Esophagus muscularis mucosa (tissue), 4 donors: ENCODE results near the gene ASPN. TPM values are rescaled to one million over a fixed set of nuclear protein-coding genes. Genes with fewer than 3 reads are reported as not detected.

Source experiments
- DNase-seq: peaks from one replicate; pipeline ENCODE4 v3.0.0-alpha.2; 2017; ENCODE audit errors: extremely low spot score
- H3K27ac ChIP-seq, 4 donors: fragments of 200-600 bp; sonication (generic); replicated peaks in 1 of 4; 1 replicate in 3 of 4; 2 replicates in 1 of 4; pipeline ENCODE4 v1.5.1; 2016 to 2019; ENCODE audit warnings: mild to moderate bottlenecking in 1 of 4
- H3K27me3 ChIP-seq, 4 donors: fragments of 200-600 bp; sonication (generic); one replicate each; pipeline versions ENCODE4 v1.5.1 to v1.6.0; 2016 to 2019
- H3K36me3 ChIP-seq, 4 donors: fragments of 200-600 bp; sonication (generic); one replicate each; pipeline ENCODE4 v1.5.1; 2016 to 2019
- H3K4me1 ChIP-seq, 4 donors: fragments of 200-600 bp; sonication (generic); one replicate each; pipeline ENCODE4 v1.5.1; 2016 to 2019
- H3K4me3 ChIP-seq, 4 donors: fragments of 200-600 bp; sonication (generic); 1 replicate in 2 of 4; 2 replicates in 2 of 4; pipeline ENCODE4 v1.5.1; 2016 to 2019; ENCODE audit warnings: mild to moderate bottlenecking in 4 of 4, moderate library complexity in 1 of 4
- H3K9me3 ChIP-seq, 4 donors: fragments of 200-600 bp; sonication (generic); 1 replicate in 3 of 4; 2 replicates in 1 of 4; pipeline ENCODE4 v1.5.1; 2016 to 2019
- EP300 ChIP-seq: sonication (generic); formaldehyde crosslinking; IDR thresholded peaks from one replicate; pipeline ENCODE4 v1.6.1; 2017; ENCODE audit warnings: antibody characterized with exemption
- POLR2A ChIP-seq: fragments of 450-650 bp; IDR thresholded peaks from one replicate; pipeline ENCODE4 v1.6.1; 2017; ENCODE audit warnings: antibody characterized with exemption, moderate library complexity, mild to moderate bottlenecking, low read depth
- POLR2AphosphoS5 ChIP-seq, 2 donors: sonication (generic); formaldehyde crosslinking; IDR thresholded peaks; one replicate each; pipeline ENCODE4 v1.6.1; 2017; ENCODE audit warnings: antibody characterized with exemption in 2 of 2
- WGBS: methylation state at CpG from one replicate; pipeline ENCODE4 v1.1.5; 2018; 5-methylcytosine and 5-hydroxymethylcytosine counted together
- intact Hi-C: fragments of 100-400 bp; cut with DNase I; formaldehyde crosslinking; loops from one replicate; pipeline ENCODE4 v1.15.1; 2023
- total RNA-seq, 4 donors: library from RNA; depleted of rRNA; stranded (reverse); fragments of >200 nt; gene quantifications; one replicate each; pipeline versions ENCODE4 v1.1.0 to v1.2.1, GENCODE V29; 2016
- TF ChIP-seq, protein P1 (sequence below), 3 experiments: fragments of 200-600 bp in 2 of 3; fragments of 450-650 bp in 1 of 3; sonication (generic) in 2 of 3; IDR thresholded peaks; one replicate each; pipeline ENCODE4 v1.5.1; 2017 to 2019; ENCODE audit warnings: antibody characterized with exemption in 3 of 3, mild to moderate bottlenecking in 2 of 3, moderate library complexity in 1 of 3

ASPN gene
- total RNA-seq, 4 donors from 2014 or later = 9.1 to 21.6 (median 14.5) TPM

- Histone ChIP-seq H3K36me3 (no peaks in the 10 kb centered on the region), H3K4me3 (no peak overlapping the region), H3K9me3 (no peaks in the 10 kb centered on the region), H3K4me1 (peaks cover 0 to 8% (median 0%) of the 10 kb centered on the region in 4 donors), H3K27ac (peak overlapping the region in 1 of 4 donors; percentile 8), H3K27me3 (no peaks in the 10 kb centered on the region)
- DNase-seq = no peak
- TF ChIP-seq, protein P1, sequence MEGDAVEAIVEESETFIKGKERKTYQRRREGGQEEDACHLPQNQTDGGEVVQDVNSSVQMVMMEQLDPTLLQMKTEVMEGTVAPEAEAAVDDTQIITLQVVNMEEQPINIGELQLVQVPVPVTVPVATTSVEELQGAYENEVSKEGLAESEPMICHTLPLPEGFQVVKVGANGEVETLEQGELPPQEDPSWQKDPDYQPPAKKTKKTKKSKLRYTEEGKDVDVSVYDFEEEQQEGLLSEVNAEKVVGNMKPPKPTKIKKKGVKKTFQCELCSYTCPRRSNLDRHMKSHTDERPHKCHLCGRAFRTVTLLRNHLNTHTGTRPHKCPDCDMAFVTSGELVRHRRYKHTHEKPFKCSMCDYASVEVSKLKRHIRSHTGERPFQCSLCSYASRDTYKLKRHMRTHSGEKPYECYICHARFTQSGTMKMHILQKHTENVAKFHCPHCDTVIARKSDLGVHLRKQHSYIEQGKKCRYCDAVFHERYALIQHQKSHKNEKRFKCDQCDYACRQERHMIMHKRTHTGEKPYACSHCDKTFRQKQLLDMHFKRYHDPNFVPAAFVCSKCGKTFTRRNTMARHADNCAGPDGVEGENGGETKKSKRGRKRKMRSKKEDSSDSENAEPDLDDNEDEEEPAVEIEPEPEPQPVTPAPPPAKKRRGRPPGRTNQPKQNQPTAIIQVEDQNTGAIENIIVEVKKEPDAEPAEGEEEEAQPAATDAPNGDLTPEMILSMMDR (IDR thresholded peaks at IDR 0.05) = no peak
- no peak for TF ChIP-seq EP300
- TF ChIP-seq POLR2A = no peak
- TF ChIP-seq POLR2AphosphoS5 (IDR thresholded peaks at IDR 0.05) = no peak
- 80% methylated on average over 5 of the region's 5 CpGs for WGBS
- intact Hi-C loops = no loop called here
These were observed 49.2 kb downstream of the ASPN start for GRCh38 chr9:92432972-92433548.

DNA sequence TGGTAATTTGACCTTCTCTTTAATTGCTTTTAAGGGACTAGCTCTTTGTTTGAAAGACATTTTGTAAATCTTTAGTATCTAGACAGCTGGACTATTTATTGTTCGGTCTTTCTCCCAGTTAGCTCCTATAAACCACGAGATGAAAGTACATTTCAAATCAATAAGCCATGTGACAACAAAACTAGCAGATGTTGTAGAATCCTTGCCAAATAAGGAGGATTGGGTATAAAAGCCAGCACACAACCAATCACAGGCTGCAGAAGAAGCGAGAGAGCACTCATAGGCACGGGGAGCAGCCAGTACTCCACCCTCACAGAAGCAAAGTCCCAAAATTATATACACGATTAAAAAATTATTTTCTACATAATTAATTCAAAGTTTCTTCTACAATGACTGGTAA, 50.0 kb downstream of the ASPN start:
- no peaks in the 10 kb centered on the region for H3K9me3 ChIP-seq
- no peak overlapping the region for H3K4me3 ChIP-seq
- DNase-seq = no peak
- H3K4me1 ChIP-seq = peaks cover 0 to 8% (median 3%) of the 10 kb centered on the region in 4 donors
- no peak overlapping the region for H3K27ac ChIP-seq
- TF ChIP-seq POLR2A (no peak), EP300 (no peak), POLR2AphosphoS5 (IDR thresholded peaks at IDR 0.05) (no peak)
- TF ChIP-seq, protein P1 (IDR thresholded peaks at IDR 0.05) = no peak
- H3K27me3 ChIP-seq = no peaks in the 10 kb centered on the region
- no peaks in the 10 kb centered on the region for H3K36me3 ChIP-seq
- intact Hi-C loops = no loop called here
- 74% methylated on average over 5 of the region's 5 CpGs for WGBS

DNA sequence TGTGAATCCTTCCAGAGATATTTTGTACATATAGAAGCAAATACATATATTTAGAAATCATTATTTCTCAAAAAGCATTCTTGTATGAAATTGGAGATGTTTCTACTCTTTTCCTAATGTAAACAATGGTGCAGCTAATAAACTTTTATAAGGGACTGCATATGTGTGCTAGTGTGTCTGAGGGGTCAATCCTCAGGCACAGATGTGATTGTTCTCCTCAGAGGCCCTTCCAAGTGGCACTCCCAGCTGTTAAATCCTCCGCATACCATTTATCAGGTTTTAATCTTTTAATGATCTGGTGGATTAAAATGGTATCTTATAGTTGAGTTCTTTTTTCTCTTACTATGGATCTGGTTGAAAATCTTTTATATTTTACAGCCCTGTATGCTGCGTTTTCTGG, 52.5 kb downstream of the ASPN start:
- 97% methylated on average over 2 of the region's 2 CpGs for WGBS
- intact Hi-C loops = no loop called here
- no peak overlapping the region for H3K4me3 ChIP-seq
- TF ChIP-seq POLR2A (no peak), EP300 (no peak), POLR2AphosphoS5 (IDR thresholded peaks at IDR 0.05) (no peak)
- TF ChIP-seq, protein P1 (IDR thresholded peaks at IDR 0.05) = no peak
- DNase-seq = no peak
- H3K27me3 ChIP-seq = no peaks in the 10 kb centered on the region
- H3K27ac ChIP-seq = no peak overlapping the region
- no peaks in the 10 kb centered on the region for H3K9me3 ChIP-seq
- peaks cover 0 to 30% (median 26%) of the 10 kb centered on the region in 4 donors for H3K4me1 ChIP-seq
- H3K36me3 ChIP-seq = no peaks in the 10 kb centered on the region

- Histone ChIP-seq H3K27me3 (no peaks in the 10 kb centered on the region), H3K4me3 (no peak overlapping the region), H3K4me1 (peaks cover 0 to 36% (median 28%) of the 10 kb centered on the region in 4 donors), H3K27ac (peak overlapping the region in 3 of 4 donors; percentile 21 to 55 (median 34)), H3K9me3 (no peaks in the 10 kb centered on the region), H3K36me3 (no peaks in the 10 kb centered on the region)
- intact Hi-C loops = no loop called here
- TF ChIP-seq, protein P1 (IDR thresholded peaks at IDR 0.05) = no peak
- no peak for DNase-seq
- 50% methylated on average over 5 of the region's 5 CpGs for WGBS
These were observed 55.7 kb downstream of the ASPN start for GRCh38 chr9:92426501-92427145.

GRCh38 chr9:92425474-92425873, 56.8 kb downstream of the ASPN start:
- intact Hi-C loops = no loop called here
- H3K9me3 ChIP-seq = no peaks in the 10 kb centered on the region
- H3K27ac ChIP-seq = peak overlapping the region; percentile 37 to 56 (median 55)
- H3K36me3 ChIP-seq = no peaks in the 10 kb centered on the region
- H3K27me3 ChIP-seq = no peaks in the 10 kb centered on the region
- no peak overlapping the region for H3K4me3 ChIP-seq
- no peak for DNase-seq
- no peak for TF ChIP-seq POLR2AphosphoS5 (IDR thresholded peaks at IDR 0.05)
- no peak for TF ChIP-seq POLR2A
- TF ChIP-seq, protein P1 (IDR thresholded peaks at IDR 0.05) = no peak
- TF ChIP-seq EP300 = no peak
- 25% methylated on average over 2 of the region's 2 CpGs for WGBS
- H3K4me1 ChIP-seq = peaks cover 0 to 36% (median 28%) of the 10 kb centered on the region in 4 donors
